Neural progenitor cell (in vitro differentiated cells): Measurements from ENCODE around the gene GNL3.

ENCODE experiments used
- CTCF ChIP-seq: fragments of 200-600 bp; sonication (generic); IDR thresholded peaks from 2 replicates; pipeline ENCODE4 v1.5.1; 2017; ENCODE audit warnings: antibody characterized with exemption, mild to moderate bottlenecking
- EZH2 ChIP-seq: fragments of 200-600 bp; sonication (generic); IDR thresholded peaks from 2 replicates; pipeline ENCODE4 v1.6.1; 2017; ENCODE audit warnings: antibody characterized with exemption, mild to moderate bottlenecking, moderate library complexity

DNA sequence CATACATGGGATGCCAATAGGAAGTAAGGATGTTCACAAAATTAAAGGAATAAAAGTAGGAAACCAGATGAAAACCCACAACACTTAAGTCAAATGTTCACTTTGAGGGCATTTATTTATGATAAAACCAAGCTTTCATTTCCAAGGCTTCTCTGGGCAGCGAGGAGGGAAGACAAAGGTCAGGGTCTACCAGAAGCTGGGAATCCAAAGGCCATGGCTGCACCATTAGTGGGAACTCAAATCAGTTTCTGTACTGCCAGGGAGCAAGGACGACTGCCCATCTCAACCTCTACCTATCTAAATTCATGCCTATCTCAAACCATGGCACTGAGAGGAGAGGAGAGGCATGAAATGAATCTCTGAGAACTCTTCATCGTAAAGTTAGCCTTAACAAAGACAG lies 22.7 kb upstream of the GNL3 start:
- TF ChIP-seq CTCF (no peak), EZH2 (no peak)
